Activated naive CD4-positive, alpha-beta T cell treated with anti-CD3 and anti-CD28 coated beads for 36 hours (primary cell): ENCODE measurements around the gene FMO3. TPM values are rescaled to one million over a fixed set of nuclear protein-coding genes. Genes with fewer than 3 reads are reported as not detected.

Experiments used
- CTCF ChIA-PET: fragments of 350-600 bp; sonication (Branson Sonifier 250); formaldehyde crosslinking; loops from one replicate; lab custom pipeline; 2021; ENCODE audit warnings: antibody characterized with exemption; lab: Charles Lee
- DNase-seq: peaks from one replicate; pipeline ENCODE4 v3.0.0-alpha.2; 2020
- H3K27ac Mint-ChIP-seq: one replicate; pipeline ENCODE4 v1.8.0; 2021; ENCODE audit warnings: mild to moderate bottlenecking, mixed read lengths
- H3K27me3 Mint-ChIP-seq: one replicate; pipeline ENCODE4 v1.8.0; 2021; ENCODE audit warnings: low read depth, mixed read lengths
- H3K36me3 Mint-ChIP-seq: one replicate; pipeline ENCODE4 v1.8.0; 2021; ENCODE audit warnings: low read depth, mixed read lengths
- H3K4me1 Mint-ChIP-seq: one replicate; pipeline ENCODE4 v1.8.0; 2021; ENCODE audit warnings: low read depth, mixed read lengths
- H3K4me3 Mint-ChIP-seq: one replicate; pipeline ENCODE4 v1.8.0; 2021; ENCODE audit warnings: mild to moderate bottlenecking, moderate library complexity, mixed read lengths
- H3K9me3 Mint-ChIP-seq: one replicate; pipeline ENCODE4 v1.8.0; 2021; ENCODE audit warnings: mixed read lengths
- intact Hi-C: fragments of 100-400 bp; cut with micrococcal nuclease; formaldehyde crosslinking; loops from one replicate; pipeline ENCODE4 v1.15.1; 2023
- total RNA-seq, 2 experiments: library from RNA; stranded (reverse); gene quantifications; one replicate each; pipeline ENCODE4 v1.2.3, GENCODE V29; 2021

Gene FMO3
- total RNA-seq: not detected

DNA sequence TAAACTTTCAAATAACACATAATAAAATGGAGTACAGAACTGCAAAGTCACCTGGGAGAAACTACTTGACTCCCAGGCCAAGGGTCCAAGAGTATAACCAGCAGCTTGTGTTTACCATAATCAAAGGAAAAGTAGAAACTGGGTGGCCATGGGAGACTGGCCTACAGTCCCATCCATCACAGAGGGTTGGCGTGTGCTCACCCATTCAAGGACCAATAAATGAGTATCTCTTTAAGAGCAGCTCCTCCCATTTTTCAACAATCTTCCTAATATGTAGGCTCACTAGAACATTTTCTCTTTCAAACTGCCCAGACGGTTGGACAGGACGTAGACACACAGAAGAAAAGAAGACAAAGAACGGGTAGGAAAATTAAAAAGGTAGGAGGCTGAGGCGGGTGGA is at the start of gene FMO3:
Gene FMO3, plus strand, starts transcription at position 302 of the 400 bp plus-strand sequence. CDS start 1,754 bp downstream, outside the sequence.
- H3K27ac Mint-ChIP-seq: no peak within 1 kb of the TSS
- DNase-seq: no peak
- CTCF ChIA-PET: no interaction called here
- H3K36me3 Mint-ChIP-seq: no peaks in the 10 kb centered on the region
- H3K9me3 Mint-ChIP-seq: peaks cover 2% of the 10 kb centered on the region
- intact Hi-C loops: no loop called here
- peaks cover 5% of the 10 kb centered on the region for H3K27me3 Mint-ChIP-seq
- H3K4me1 Mint-ChIP-seq: no peaks in the 10 kb centered on the region
- H3K4me3 Mint-ChIP-seq: no peak within 1 kb of the TSS

DNA sequence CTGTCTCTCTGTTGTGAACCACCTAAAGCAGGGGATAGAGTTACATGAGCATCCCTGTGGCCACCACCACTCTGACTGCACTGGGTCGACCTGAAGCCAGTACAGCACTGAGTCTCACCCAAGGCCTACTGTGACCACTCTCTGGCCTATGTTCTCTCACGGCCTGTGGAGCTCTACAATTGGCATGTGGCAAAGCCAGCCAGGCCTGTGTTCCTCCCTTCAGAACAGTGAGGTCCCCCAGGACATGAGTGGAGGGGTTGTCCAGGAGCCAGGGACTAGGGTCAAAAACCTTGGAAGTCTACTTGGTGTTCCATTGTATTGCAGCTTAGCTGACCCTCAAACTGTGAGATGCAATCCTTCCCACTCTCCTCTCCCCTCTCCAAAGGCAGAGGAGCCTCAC is 42.7 kb upstream of the FMO3 start:
- CTCF ChIA-PET: no interaction called here
- Mint-ChIP-seq H3K27me3 (peaks cover 11% of the 10 kb centered on the region), H3K9me3 (peaks cover 12% of the 10 kb centered on the region), H3K4me3 (no peak overlapping the region), H3K36me3 (no peaks in the 10 kb centered on the region), H3K4me1 (no peaks in the 10 kb centered on the region), H3K27ac (no peak overlapping the region)
- DNase-seq: no peak
- intact Hi-C loops: no loop called here

DNA sequence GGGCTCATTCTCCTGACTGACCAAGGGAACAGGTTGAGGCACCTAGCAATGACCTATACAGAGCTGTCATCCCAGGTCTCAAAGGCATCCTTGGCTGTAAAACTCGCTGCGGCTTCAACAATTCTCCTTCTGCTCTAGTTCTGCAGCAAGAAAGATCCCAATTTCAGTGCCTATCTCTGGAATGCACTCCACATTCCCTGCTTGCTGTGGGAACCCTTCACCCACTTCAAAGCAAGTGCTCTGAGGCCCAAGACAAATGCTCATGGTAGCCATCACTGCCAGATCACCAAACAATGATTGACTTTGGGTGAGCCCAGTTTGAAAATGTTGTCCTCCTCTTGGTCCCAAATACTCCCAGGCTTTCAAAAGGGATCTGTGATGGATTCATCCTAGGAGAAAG is 37.7 kb upstream of the FMO3 start:
- H3K4me1 Mint-ChIP-seq: no peaks in the 10 kb centered on the region
- CTCF ChIA-PET: no interaction called here
- peaks cover 19% of the 10 kb centered on the region for H3K27me3 Mint-ChIP-seq
- no peaks in the 10 kb centered on the region for H3K36me3 Mint-ChIP-seq
- H3K4me3 Mint-ChIP-seq: no peak overlapping the region
- DNase-seq: no peak
- H3K9me3 Mint-ChIP-seq: peaks cover 8% of the 10 kb centered on the region
- no peak overlapping the region for H3K27ac Mint-ChIP-seq
- intact Hi-C loops: no loop called here

DNA sequence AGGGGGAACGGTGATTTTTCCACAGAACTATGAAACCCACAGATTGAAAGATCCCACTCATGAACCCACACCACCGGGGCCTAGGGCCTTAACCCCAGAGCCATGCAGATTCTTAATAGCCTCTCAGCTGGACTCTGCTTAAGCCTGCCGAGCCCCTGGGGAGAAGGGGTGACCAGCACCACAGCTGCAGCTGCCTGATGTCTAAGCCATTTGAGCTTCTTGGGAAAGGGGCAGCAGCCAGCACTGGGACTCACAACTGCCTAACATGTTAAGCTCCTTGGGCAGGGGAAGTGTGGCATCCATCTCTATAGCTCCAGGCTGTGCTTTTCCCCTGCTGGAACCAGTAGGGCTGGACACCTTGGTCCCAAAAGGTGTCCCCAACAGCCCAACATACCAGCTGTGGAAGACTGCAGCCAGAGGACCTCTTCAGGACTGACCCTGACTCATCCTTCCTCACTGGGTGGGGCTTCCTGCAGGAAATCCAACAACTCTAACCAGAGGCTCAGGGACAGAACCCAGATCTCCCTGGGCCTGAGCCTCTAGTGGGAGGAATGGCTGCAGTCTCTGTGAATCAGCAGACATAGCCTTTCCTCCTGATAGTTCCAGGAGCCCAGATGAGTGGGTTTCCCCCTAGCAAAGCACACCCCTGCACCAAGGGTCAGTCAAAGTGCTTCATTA is 34.6 kb upstream of the FMO3 start:
- Mint-ChIP-seq H3K36me3 (no peaks in the 10 kb centered on the region), H3K27ac (no peak overlapping the region), H3K27me3 (peaks cover 15% of the 10 kb centered on the region), H3K4me3 (no peak overlapping the region), H3K4me1 (no peaks in the 10 kb centered on the region), H3K9me3 (peaks cover 5% of the 10 kb centered on the region)
- no peak for DNase-seq
- CTCF ChIA-PET: no interaction called here
- intact Hi-C loops: no loop called here

DNA sequence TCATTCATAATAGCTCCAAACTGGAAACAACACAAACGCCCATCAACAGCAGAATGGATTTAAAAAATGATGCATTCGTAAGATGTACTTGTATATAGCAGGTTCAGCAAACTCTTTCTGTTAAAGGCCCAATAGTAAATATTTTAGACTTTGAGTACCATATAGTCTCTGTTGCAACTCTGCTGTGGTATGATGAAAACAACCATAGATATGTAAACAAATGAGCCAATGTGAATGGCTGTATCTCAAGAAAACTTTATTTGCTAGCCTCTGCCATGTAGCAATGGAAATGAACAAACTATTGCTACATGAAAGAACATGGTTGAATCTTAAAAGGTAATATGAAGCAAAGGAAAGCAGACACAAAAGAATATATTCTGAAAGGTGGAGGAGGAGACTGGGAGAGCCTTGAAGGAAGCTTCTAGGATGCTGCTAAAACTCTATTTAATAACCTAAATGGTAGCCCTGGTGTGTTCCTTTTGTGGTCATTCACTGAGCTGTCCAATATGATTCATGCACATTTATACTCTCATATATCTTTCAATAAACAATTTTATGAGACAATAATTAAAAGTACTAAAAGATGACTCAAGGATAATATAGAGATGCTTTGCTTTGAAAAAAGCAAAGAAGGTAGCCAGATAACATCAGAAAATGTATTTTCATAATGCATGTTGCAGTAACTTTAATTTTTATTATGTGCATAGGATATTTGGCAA is 29.1 kb upstream of the FMO3 start:
- Mint-ChIP-seq H3K4me3 (no peak overlapping the region), H3K27ac (no peak overlapping the region), H3K36me3 (no peaks in the 10 kb centered on the region), H3K4me1 (no peaks in the 10 kb centered on the region), H3K9me3 (peaks cover 5% of the 10 kb centered on the region), H3K27me3 (peaks cover 3% of the 10 kb centered on the region)
- no peak for DNase-seq
- CTCF ChIA-PET: no interaction called here
- intact Hi-C loops: no loop called here

DNA sequence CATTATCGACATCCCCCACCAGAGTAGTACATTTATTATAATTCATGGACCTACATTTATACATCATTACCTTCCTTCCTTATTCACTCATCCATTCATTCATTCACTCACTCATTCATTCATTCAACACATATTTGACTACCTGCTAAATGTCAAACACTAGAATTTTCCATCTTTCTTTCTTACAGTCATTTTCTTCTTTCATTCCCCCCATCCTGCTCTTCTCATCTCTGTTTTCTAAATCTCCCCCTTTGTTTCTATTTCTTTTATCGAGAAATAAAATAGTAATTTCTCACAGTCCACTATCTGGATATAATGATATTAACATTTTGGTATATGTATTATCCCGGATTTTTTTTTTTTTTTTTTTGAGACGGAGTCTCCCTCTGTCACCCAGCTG is 27.8 kb upstream of the FMO3 start:
- H3K36me3 Mint-ChIP-seq: no peaks in the 10 kb centered on the region
- CTCF ChIA-PET: no interaction called here
- DNase-seq: no peak
- no peaks in the 10 kb centered on the region for H3K4me1 Mint-ChIP-seq
- H3K9me3 Mint-ChIP-seq: peaks cover 2% of the 10 kb centered on the region
- H3K27me3 Mint-ChIP-seq: peaks cover 5% of the 10 kb centered on the region
- intact Hi-C loops: no loop called here
- no peak overlapping the region for H3K27ac Mint-ChIP-seq
- H3K4me3 Mint-ChIP-seq: no peak overlapping the region

DNA sequence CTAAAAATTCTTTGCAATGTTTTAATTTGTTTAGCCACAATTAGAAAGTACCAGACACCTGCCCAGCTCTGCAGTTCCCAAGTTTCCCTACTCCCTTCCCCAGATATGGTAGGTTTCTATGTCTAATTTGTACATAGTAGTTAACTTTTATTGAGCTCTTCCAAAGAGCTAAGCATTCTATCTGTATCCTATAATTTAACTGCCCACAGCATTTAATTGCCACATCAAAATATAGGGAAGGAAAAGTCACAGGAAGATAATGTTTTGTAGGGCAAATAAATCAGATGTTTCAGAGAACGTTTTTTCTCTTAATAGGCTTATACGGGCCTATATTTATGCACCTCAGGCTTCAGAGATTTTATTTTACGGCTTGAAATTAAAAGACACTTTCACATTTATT is 15.7 kb upstream of the FMO3 start:
- intact Hi-C loops: no loop called here
- CTCF ChIA-PET: interaction anchor here (0.6 kb wide), 1 partner anchor 386 kb away, joined by 3 read pairs; no protein-coding TSS in a partner anchor
- no peak for DNase-seq
- peaks cover 4% of the 10 kb centered on the region for H3K27me3 Mint-ChIP-seq
- H3K36me3 Mint-ChIP-seq: no peaks in the 10 kb centered on the region
- H3K4me1 Mint-ChIP-seq: no peaks in the 10 kb centered on the region
- H3K9me3 Mint-ChIP-seq: peaks cover 2% of the 10 kb centered on the region
- no peak overlapping the region for H3K27ac Mint-ChIP-seq
- no peak overlapping the region for H3K4me3 Mint-ChIP-seq

DNA sequence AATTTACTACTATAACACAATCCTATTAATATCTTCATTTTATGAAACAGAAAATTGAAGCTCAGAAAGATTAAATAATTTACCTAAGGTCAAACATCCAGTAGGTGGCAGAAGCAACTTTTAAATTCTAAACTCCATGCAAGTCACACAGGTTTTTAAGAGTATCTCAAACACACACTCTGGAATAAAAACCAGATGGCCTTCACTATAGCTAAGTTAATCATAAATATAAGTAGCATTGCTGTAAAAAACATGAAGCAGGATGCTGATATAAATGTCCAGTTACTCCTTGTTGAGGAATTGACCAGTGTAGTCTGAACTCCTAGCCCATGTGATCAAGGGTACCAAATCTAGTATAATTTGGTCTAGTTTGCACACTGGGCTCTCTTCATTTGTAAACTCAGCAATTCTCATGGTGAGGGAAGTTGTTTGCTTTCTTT is 9.4 kb upstream of the FMO3 start:
- no peaks in the 10 kb centered on the region for H3K36me3 Mint-ChIP-seq
- DNase-seq: no peak
- peaks cover 4% of the 10 kb centered on the region for H3K27me3 Mint-ChIP-seq
- no peak overlapping the region for H3K27ac Mint-ChIP-seq
- H3K9me3 Mint-ChIP-seq: peaks cover 2% of the 10 kb centered on the region
- CTCF ChIA-PET: interaction anchor here (0.9 to 1.7 kb wide), 4 partner anchors 36 to 233 kb away, joined by 3 to 8 read pairs (median 4); partner anchors contain the start of gene FMO4
- no peak overlapping the region for H3K4me3 Mint-ChIP-seq
- intact Hi-C loops: loop anchor here (1.0 to 5.0 kb wide), 3 partner anchors 107 to 233 kb away; partner anchors contain the start of gene FMO4
- no peaks in the 10 kb centered on the region for H3K4me1 Mint-ChIP-seq

DNA sequence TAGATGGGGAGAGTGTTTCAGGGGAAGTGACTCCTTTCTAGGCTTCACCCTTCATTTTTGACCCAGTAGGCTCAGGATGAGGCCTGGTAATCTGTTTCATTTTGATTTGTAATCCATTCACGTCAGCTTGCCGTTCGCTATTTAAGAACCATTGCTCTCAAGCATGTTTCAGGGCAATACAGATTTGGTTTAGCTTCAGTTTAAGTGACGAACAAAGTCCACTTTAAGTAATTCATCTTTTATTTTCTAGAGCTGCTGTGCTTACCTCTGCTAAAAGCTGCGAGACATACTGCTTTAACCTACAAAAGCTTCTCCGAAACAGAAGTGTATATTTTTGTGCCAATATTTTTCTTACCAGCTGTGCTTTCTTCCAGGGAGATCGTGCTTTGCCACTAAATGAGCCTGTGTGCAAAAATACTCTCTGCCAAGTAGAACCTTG is 8.9 kb upstream of the FMO3 start:
- no peak for DNase-seq
- Mint-ChIP-seq H3K9me3 (peaks cover 2% of the 10 kb centered on the region), H3K27ac (no peak overlapping the region), H3K4me3 (no peak overlapping the region), H3K27me3 (peaks cover 4% of the 10 kb centered on the region), H3K36me3 (no peaks in the 10 kb centered on the region), H3K4me1 (no peaks in the 10 kb centered on the region)
- intact Hi-C loops: loop anchor here (1.0 to 5.0 kb wide), 3 partner anchors 107 to 233 kb away; partner anchors contain the start of gene FMO4
- CTCF ChIA-PET: interaction anchor here (0.7 to 1.7 kb wide), 5 partner anchors 36 to 305 kb away, joined by 3 to 8 read pairs (median 4); partner anchors contain the start of gene FMO4

DNA sequence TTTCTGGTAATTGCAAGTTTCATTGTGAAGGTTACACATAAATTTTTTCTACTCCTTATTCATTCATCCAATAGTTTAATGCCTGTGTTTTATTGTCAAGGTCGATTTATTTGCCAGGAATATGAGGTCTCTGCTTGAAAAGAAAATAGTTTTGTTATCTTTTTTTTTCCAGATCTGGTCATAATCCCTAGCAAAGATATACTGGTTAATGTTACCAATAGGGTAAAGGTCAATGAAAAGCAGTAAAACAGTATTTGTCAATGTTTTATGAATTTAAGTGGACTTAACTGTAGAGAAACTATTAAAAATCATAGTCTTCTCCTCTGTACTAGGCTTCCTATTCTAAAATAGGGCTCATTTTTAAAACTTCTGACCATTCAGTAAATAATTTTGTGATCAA is 8.1 kb upstream of the FMO3 start:
- peaks cover 6% of the 10 kb centered on the region for H3K27me3 Mint-ChIP-seq
- H3K4me3 Mint-ChIP-seq: no peak overlapping the region
- H3K36me3 Mint-ChIP-seq: no peaks in the 10 kb centered on the region
- intact Hi-C loops: loop anchor here (5.0 kb wide), 1 partner anchor 145 kb away; no protein-coding TSS in a partner anchor
- no peak overlapping the region for H3K27ac Mint-ChIP-seq
- DNase-seq: no peak
- H3K9me3 Mint-ChIP-seq: peaks cover 2% of the 10 kb centered on the region
- CTCF ChIA-PET: interaction anchor here (0.6 to 1.7 kb wide), 3 partner anchors 231 to 610 kb away, joined by 3 to 8 read pairs (median 4); partner anchors contain the start of gene FMO4
- H3K4me1 Mint-ChIP-seq: no peaks in the 10 kb centered on the region

DNA sequence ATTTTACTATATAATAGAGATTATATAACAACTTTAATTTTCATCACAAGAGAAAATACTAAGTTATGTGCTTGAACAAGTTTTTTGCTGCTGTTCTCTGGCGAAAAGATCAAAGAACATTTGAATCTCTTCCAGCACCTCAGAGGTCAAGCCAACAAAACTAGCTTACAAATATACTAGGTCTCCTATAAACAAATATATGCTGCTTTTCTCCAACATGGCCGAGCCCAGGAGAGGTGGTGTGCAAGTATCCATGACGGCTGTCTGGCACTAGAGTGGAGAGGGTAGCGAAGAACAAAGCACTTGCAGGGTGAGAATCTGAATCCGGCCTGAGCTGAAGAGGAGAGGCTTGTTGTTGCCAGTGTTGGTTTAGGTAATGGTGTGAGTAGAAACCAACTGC is 7.5 kb upstream of the FMO3 start:
- no peaks in the 10 kb centered on the region for H3K4me1 Mint-ChIP-seq
- peaks cover 7% of the 10 kb centered on the region for H3K27me3 Mint-ChIP-seq
- no peaks in the 10 kb centered on the region for H3K9me3 Mint-ChIP-seq
- DNase-seq: no peak
- H3K27ac Mint-ChIP-seq: no peak overlapping the region
- CTCF ChIA-PET: interaction anchor here (0.6 to 0.8 kb wide), 2 partner anchors 230 to 609 kb away, joined by 3 read pairs; partner anchors contain the start of gene FMO4
- H3K36me3 Mint-ChIP-seq: no peaks in the 10 kb centered on the region
- H3K4me3 Mint-ChIP-seq: no peak overlapping the region
- intact Hi-C loops: loop anchor here (5.0 kb wide), 1 partner anchor 144 kb away; no protein-coding TSS in a partner anchor

DNA sequence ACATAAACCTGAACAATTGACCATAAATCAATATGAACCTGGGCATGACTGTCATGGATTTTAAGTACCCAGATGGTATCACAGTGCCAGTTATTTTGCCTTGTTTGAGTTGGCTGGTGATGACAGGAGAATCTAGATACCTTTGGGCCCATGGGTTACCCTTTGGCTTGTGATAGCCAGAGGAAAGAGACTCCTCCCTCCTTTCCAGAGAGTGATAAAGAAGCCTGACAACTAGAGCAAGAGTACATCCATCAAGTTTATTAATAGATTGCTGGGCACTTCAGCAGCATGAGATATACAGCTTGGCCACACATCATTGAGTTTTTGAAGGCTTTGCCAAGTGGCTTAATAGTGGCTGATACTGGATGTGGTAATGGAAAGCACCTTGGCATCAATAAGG is 6.6 kb upstream of the FMO3 start:
- no peak overlapping the region for H3K27ac Mint-ChIP-seq
- H3K4me1 Mint-ChIP-seq: no peaks in the 10 kb centered on the region
- DNase-seq: no peak
- intact Hi-C loops: loop anchor here (5.0 kb wide), 1 partner anchor 143 kb away; no protein-coding TSS in a partner anchor
- H3K4me3 Mint-ChIP-seq: no peak overlapping the region
- CTCF ChIA-PET: no interaction called here
- peaks cover 7% of the 10 kb centered on the region for H3K27me3 Mint-ChIP-seq
- no peaks in the 10 kb centered on the region for H3K36me3 Mint-ChIP-seq
- H3K9me3 Mint-ChIP-seq: no peaks in the 10 kb centered on the region
